Activated CD8-positive, alpha-beta memory T cell treated with anti-CD3 and anti-CD28 coated beads, Interleukin-2, amount 50 U/mL, for 24 hours (primary cell): ENCODE measurements around the gene GDAP2.
"Not testable (repeated sequence)": the region's sequence is repeated elsewhere in the genome, so short reads cannot be mapped to it uniquely, and the experiment has no call there.

ENCODE experiments used
- DNase-seq: peaks from one replicate; pipeline ENCODE4 v3.0.0-alpha.2; 2020; ENCODE audit errors: extremely low read depth

The GDAP2 gene

GRCh38 chr1:117929343-117930172 lies at the start of gene GDAP2, which contains the start of gene WDR3:
Gene GDAP2 (minus strand): TSS chr1:117929621. CDS start chr1:117920357, 9,264 bp downstream.
Gene WDR3 (plus strand): TSS chr1:117929739. CDS start chr1:117933320, 3,581 bp downstream.
- peak; percentile 93 for DNase-seq

GRCh38 chr1:117976381-117976780 lies 47.0 kb upstream of the GDAP2 start:
- DNase-seq, result no peak

- no peak for DNase-seq
Measured at GRCh38 chr1:117971777-117972176, 42.4 kb upstream of the GDAP2 start.

GRCh38 chr1:117970252-117970651 lies 40.8 kb upstream of the GDAP2 start:
- DNase-seq, result no peak

- DNase-seq, result no peak
Measured at GRCh38 chr1:117967881-117968280, 38.5 kb upstream of the GDAP2 start.

GRCh38 chr1:117967477-117967876 lies 38.1 kb upstream of the GDAP2 start:
- no peak for DNase-seq

- DNase-seq, result no peak
Measured at GRCh38 chr1:117964290-117965038, 35.0 kb upstream of the GDAP2 start.

GRCh38 chr1:117959364-117959763 lies 29.9 kb upstream of the GDAP2 start:
- DNase-seq, result no peak

GRCh38 chr1:117952386-117952785 lies 23.0 kb upstream of the GDAP2 start:
- no peak for DNase-seq

GRCh38 chr1:117942293-117942692 lies 12.9 kb upstream of the GDAP2 start:
- DNase-seq, result no peak

GRCh38 chr1:117933769-117934168 lies 4.3 kb upstream of the GDAP2 start:
- DNase-seq, result no peak

GRCh38 chr1:117932576-117932975 lies 3.2 kb upstream of the GDAP2 start:
- DNase-seq, result no peak

- no peak for DNase-seq
Measured at GRCh38 chr1:117930484-117930883, 1.1 kb upstream of the GDAP2 start.

GRCh38 chr1:117930173-117930447 lies 689 bp upstream of the GDAP2 start:
- DNase-seq, result no peak

GRCh38 chr1:117928881-117929342 lies 509 bp downstream of the GDAP2 start:
- DNase-seq, result no peak

- no peak for DNase-seq
Measured at GRCh38 chr1:117925981-117926380, 3.4 kb downstream of the GDAP2 start.

- not testable (repeated sequence) for DNase-seq
Measured at GRCh38 chr1:117922717-117923116, 6.7 kb downstream of the GDAP2 start.

- no peak for DNase-seq
Measured at GRCh38 chr1:117921991-117922390, 7.4 kb downstream of the GDAP2 start.

- no peak for DNase-seq
Measured at GRCh38 chr1:117919376-117919775, 10.0 kb downstream of the GDAP2 start.

- no peak for DNase-seq
Measured at GRCh38 chr1:117911051-117911450, 18.4 kb downstream of the GDAP2 start.

GRCh38 chr1:117905019-117905418 lies 24.4 kb downstream of the GDAP2 start:
- DNase-seq, result no peak

GRCh38 chr1:117904485-117904884 lies 24.9 kb downstream of the GDAP2 start:
- no peak for DNase-seq

- DNase-seq, result no peak
Measured at GRCh38 chr1:117902944-117903343, 26.5 kb downstream of the GDAP2 start.
